Ramos (cell line): ENCODE data around the gene PTGDR2.

Experiments
- in situ Hi-C: fragments of 300-500 bp; cut with MboI; formaldehyde crosslinking; loops from one replicate; pipeline ENCODE4 v1.14.3; 2022; ENCODE audit warnings: low sequenced_read_pairs; ENCODE audit not compliant: unreplicated experiment

Gene PTGDR2

GRCh38 chr11:60816590-60817157, 39.1 kb downstream of the PTGDR2 start:
- in situ Hi-C loops, result no loop called here

DNA sequence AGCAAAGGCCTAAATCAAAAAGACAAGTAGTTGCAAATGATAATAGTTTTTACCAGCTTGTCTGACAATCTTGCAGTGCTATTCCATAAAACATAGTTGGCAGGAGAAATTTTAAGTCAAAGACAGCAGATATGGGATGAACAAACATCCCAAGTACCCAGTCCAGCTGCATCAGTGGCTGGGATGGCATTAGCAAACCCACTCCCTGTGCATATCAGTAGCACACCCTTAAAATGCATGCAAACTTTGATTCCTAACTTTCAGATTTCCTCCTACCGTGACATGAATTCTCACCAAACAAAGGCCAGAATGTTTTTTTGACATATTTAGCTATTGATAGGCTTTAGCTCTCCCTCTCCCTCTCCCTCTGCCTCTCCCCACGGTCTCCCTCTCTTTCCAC, 41.6 kb downstream of the PTGDR2 start:
- in situ Hi-C loops, result no loop called here

- in situ Hi-C loops, result no loop called here
Observed at GRCh38 chr11:60813324-60813723, 42.4 kb downstream of the PTGDR2 start.

DNA sequence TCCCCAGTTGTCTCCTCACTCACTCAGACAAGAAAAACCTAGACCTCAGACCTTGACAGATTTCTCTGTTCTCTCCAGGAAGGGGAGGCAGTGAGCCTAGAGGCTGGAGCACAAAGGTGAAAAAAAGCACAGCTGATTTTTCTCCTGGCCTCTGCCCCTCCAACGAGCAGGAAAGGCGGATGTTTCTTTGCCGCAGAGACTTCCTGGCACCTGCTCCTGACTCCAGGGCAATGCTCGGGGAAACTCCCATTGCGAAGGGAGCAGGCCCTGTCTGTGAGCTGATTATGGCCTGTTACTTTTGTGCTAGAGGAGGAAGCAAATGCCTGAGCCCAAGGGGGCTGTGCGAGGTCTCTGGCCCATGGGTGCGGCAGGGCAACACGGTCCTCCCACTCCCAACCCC, 45.2 kb downstream of the PTGDR2 start:
- in situ Hi-C loops, result no loop called here

DNA sequence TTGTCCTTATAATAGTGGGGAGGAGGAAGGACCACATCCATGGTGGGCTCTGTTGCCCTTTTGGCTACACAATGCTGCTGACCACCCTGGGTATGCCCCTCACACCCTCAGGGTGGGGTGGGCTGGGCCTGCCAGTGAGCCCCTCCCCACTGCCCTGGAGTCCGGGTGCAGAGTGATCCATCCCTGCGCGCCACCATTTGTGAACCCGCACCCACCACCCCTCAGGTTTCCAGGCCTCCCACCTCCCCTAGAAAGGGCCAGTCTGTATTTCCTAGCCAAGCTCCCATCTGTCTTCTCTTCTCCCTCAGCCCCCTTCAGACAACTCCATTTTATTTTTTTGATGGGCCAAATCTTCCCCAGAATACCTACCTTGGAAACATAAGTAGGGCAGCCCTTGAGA, 45.6 kb downstream of the PTGDR2 start:
- in situ Hi-C loops, result no loop called here

DNA sequence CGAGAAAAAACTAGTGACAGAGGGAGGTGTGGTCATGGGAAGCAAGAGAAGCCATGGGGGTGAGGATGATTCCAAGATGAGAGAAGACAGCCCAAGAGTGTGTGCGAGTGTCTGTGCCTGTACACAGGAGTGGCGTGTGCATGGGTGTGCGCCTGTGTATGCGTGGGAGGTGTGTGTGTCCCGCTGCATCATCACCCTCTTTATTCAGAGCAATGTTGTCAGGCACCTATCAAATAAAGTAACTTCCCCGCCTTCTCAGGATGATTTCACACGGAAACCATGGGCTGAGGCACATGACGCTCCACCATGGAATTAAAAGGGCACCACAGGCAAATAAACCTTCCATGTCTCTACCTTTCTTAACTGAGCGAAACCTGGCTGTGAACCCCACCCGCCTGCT, 46.1 kb downstream of the PTGDR2 start:
- in situ Hi-C loops, result no loop called here

DNA sequence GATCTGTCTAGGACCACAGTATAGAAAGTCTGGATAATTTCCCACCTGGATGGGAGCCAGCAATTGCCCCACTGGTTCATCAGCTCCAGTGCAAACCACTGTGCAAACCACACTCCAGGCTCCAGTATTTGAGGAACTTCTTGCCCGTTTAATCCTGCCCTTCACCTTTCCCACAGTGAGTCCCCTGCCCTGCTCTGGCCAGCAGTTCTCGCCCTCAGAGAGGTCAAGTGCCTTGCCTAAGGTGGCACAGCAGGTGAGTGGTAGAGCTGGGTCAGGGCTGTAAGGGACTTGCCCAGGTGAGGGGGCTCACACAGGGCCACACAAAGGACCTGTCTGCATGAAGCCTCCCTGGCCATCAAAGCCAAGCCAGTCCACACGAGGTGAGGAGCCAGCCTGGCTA, 46.5 kb downstream of the PTGDR2 start:
- in situ Hi-C loops, result no loop called here

DNA sequence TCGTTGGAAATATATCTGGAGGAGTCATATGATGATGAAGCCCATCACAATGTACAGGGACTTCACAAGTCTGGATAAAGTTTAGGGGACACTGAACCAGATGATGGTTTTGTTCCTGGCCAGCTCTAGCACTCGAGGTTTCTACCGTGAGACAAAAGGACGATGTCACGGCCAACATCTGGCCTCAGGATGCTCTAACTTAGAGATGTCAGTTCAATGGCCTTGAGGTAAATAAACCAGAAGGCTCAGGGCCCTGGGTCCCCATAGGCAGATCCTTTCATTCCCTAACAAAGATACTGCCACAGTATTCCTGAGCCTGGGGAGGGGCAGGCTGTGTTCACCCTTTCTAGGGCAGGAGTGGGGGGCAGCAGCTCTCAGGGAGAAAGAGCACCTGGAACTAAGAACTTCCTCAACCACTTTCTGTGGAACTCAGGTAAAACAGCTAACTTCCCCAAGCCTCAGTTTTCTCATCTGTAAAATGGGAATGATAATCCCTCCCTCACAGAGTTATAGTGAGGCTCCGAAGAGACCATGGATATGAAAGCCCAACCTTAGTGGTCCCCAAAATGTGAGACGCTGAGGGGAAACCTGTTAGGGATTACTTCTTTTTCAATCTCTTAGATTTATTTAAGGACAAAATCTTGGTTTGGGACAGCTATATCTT, 52.3 kb downstream of the PTGDR2 start:
- in situ Hi-C loops, result no loop called here

DNA sequence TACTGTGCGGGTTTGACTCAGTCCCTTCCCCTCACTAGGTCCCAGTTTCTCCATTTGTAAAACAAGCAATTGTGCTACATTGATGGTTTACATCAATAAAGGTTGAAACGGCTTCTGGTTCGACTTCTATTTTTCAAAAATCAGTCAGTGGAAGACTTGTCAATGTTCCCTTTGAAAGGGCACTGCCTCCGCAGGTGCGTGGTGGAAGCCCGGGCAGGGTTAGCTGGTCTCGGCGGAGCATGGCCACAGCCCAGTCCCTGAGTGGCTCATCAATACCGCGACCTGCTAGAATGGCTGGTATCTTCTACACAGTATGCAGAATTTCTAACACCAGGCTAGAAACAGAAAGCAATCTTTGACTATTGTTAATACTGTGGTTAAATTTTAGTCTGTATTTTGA, 54.6 kb downstream of the PTGDR2 start:
- in situ Hi-C loops, result no loop called here
